Naive thymus-derived CD4-positive, alpha-beta T cell (primary cell): ENCODE measurements around the gene PLOD1. TPM values are rescaled to one million over a fixed set of nuclear protein-coding genes. Genes with fewer than 3 reads are reported as not detected.
A peak's percentile ranks its signal among the peaks of the same experiment; 100 is the strongest.

Experiments used
- ATAC-seq: fragments of 150-1000 bp; cut with Tn5 transposase; 2 replicates; pipeline ENCODE4 v1.10.0; 2021; ENCODE audit warnings: mild to moderate bottlenecking, moderate library complexity
- CTCF ChIA-PET: fragments of 350-600 bp; sonication (Branson Sonifier 250); formaldehyde crosslinking; loops from one replicate; lab custom pipeline; 2021; ENCODE audit warnings: antibody characterized with exemption; lab: Charles Lee
- POLR2A ChIA-PET: fragments of 350-600 bp; sonication (Branson Sonifier 250); formaldehyde crosslinking; loops from one replicate; lab custom pipeline; 2021; ENCODE audit warnings: antibody characterized with exemption, inconsistent platforms; lab: Charles Lee
- DNase-seq, 9 donors: peaks; one replicate each; pipeline versions ENCODE4 v3.0.0 to v3.0.0-alpha.2; 2020 to 2022; ENCODE audit warnings: mixed read lengths in 1 of 9
- H3K27ac ChIP-seq: one replicate; pipeline ENCODE4 v1.7.0; 2013; ENCODE audit warnings: mild to moderate bottlenecking, low read depth, low read length, moderate library complexity
- H3K27me3 ChIP-seq, 2 donors: one replicate each; pipeline ENCODE4 v1.7.0; 2013; ENCODE audit warnings: low read length in 2 of 2, mild to moderate bottlenecking in 2 of 2, moderate library complexity in 2 of 2; ENCODE audit not compliant: control insufficient read depth in 2 of 2, insufficient read depth in 2 of 2
- H3K36me3 ChIP-seq, 3 experiments: 1 replicate in 2 of 3; 2 replicates in 1 of 3; pipeline ENCODE4 v1.7.0; 2013; ENCODE audit warnings: low read length in 3 of 3, mild to moderate bottlenecking in 3 of 3, moderate library complexity in 1 of 3; ENCODE audit not compliant: insufficient read depth in 3 of 3, control insufficient read depth in 2 of 3
- H3K4me1 ChIP-seq, 2 donors: one replicate each; pipeline ENCODE4 v1.7.0; 2013; ENCODE audit warnings: low read length in 2 of 2, mild to moderate bottlenecking in 2 of 2, moderate library complexity in 1 of 2; ENCODE audit not compliant: control insufficient read depth in 2 of 2, insufficient read depth in 2 of 2
- H3K4me3 ChIP-seq: 2 replicates; pipeline ENCODE4 v1.7.0; 2013; ENCODE audit warnings: mild to moderate bottlenecking, low read length
- H3K9me3 ChIP-seq, 3 experiments: 1 replicate in 2 of 3; 2 replicates in 1 of 3; pipeline ENCODE4 v1.7.0; 2013; ENCODE audit warnings: low read length in 3 of 3; ENCODE audit not compliant: control insufficient read depth in 2 of 3
- H3K27ac Mint-ChIP-seq, 9 donors: one replicate each; pipeline ENCODE4 v1.8.0; 2020 to 2022; ENCODE audit warnings: mixed read lengths in 9 of 9, mild to moderate bottlenecking in 8 of 9, moderate library complexity in 5 of 9, inconsistent platforms in 2 of 9
- H3K27me3 Mint-ChIP-seq, 5 donors: one replicate each; pipeline ENCODE4 v1.8.0; 2021 to 2022; ENCODE audit warnings: mixed read lengths in 5 of 5, mild to moderate bottlenecking in 1 of 5
- H3K36me3 Mint-ChIP-seq, 5 donors: one replicate each; pipeline ENCODE4 v1.8.0; 2020 to 2022; ENCODE audit warnings: mixed read lengths in 5 of 5, mild to moderate bottlenecking in 3 of 5, inconsistent platforms in 1 of 5
- H3K4me1 Mint-ChIP-seq, 7 donors: one replicate each; pipeline ENCODE4 v1.8.0; 2020 to 2022; ENCODE audit warnings: mixed read lengths in 7 of 7, mild to moderate bottlenecking in 3 of 7, inconsistent platforms in 1 of 7
- H3K4me3 Mint-ChIP-seq, 10 donors: one replicate each; pipeline ENCODE4 v1.8.0; 2020 to 2022; ENCODE audit warnings: mild to moderate bottlenecking in 10 of 10, mixed read lengths in 10 of 10, moderate library complexity in 6 of 10, inconsistent platforms in 2 of 10
- H3K9me3 Mint-ChIP-seq, 11 donors: one replicate each; pipeline ENCODE4 v1.8.0; 2020 to 2022; ENCODE audit warnings: mixed read lengths in 11 of 11, mild to moderate bottlenecking in 4 of 11, inconsistent platforms in 1 of 11, moderate library complexity in 1 of 11
- intact Hi-C, 2 donors: fragments of 100-400 bp; cut with micrococcal nuclease; formaldehyde crosslinking; loops; one replicate each; pipeline ENCODE4 v1.15.1; 2023
- polyA plus RNA-seq, 2 donors: library from polyadenylated mRNA; unstranded; fragments of 300-500 nt; fragmentation: Illumina TruSeq; gene quantifications; one replicate each; pipeline ENCODE4 v1.2.3, GENCODE V29; 2021
- total RNA-seq, 6 experiments: library from RNA in 5 of 6; stranded (reverse) in 5 of 6; gene quantifications; 1 replicate in 5 of 6; 2 replicates in 1 of 6; pipeline ENCODE4 v1.2.3 and lab custom pipeline; 2021 to 2026

Gene PLOD1
- total and polyA plus RNA-seq, 7 experiments from 2014 or later = 1.8 to 24.2 (median 4.2) TPM

- peaks cover 0 to 24% (median 4%) of the 10 kb centered on the region in 5 donors for H3K36me3 Mint-ChIP-seq
- Histone ChIP-seq H3K27ac (no peak overlapping the region), H3K9me3 (no peaks in the 10 kb centered on the region), H3K27me3 (no peaks in the 10 kb centered on the region), H3K36me3 (peaks cover 3 to 35% (median 6%) of the 10 kb centered on the region in 3 experiments), H3K4me3 (no peak overlapping the region), H3K4me1 (no peaks in the 10 kb centered on the region)
- H3K4me1 Mint-ChIP-seq = peaks cover 0 to 53% (median 8%) of the 10 kb centered on the region in 7 donors
- ATAC-seq = no peak
- intact Hi-C loops = loop anchor here in 1 of 2 donors (10.0 kb wide), 2 partner anchors 180 to 1320 kb away; no protein-coding TSS in a partner anchor
- H3K4me3 Mint-ChIP-seq = peak overlapping the region in 1 of 10 donors; percentile 31
- CTCF ChIA-PET = no interaction called here
- H3K27ac Mint-ChIP-seq = peak overlapping the region in 4 of 9 donors; percentile 25 to 89 (median 46)
- POLR2A ChIA-PET = no interaction called here
- H3K27me3 Mint-ChIP-seq = peaks cover 0 to 3% (median 0%) of the 10 kb centered on the region in 5 donors
- peaks cover 0 to 1% (median 0%) of the 10 kb centered on the region in 11 donors for H3K9me3 Mint-ChIP-seq
- no peak for DNase-seq
Measured at GRCh38 chr1:12015001-12015491, 80.5 kb downstream of the PLOD1 start.

GRCh38 chr1:12015499-12015898, 81.0 kb downstream of the PLOD1 start:
- Histone ChIP-seq H3K27me3 (no peaks in the 10 kb centered on the region), H3K36me3 (peaks cover 3 to 30% (median 6%) of the 10 kb centered on the region in 3 experiments), H3K4me3 (no peak overlapping the region), H3K9me3 (no peaks in the 10 kb centered on the region), H3K27ac (no peak overlapping the region), H3K4me1 (no peaks in the 10 kb centered on the region)
- Mint-ChIP-seq H3K4me1 (peaks cover 0 to 58% (median 11%) of the 10 kb centered on the region in 7 donors), H3K9me3 (peaks cover 0 to 1% (median 0%) of the 10 kb centered on the region in 11 donors), H3K4me3 (no peak overlapping the region), H3K27ac (peak overlapping the region in 1 of 9 donors; percentile 60), H3K27me3 (peaks cover 0 to 3% (median 0%) of the 10 kb centered on the region in 5 donors), H3K36me3 (peaks cover 0 to 20% (median 4%) of the 10 kb centered on the region in 5 donors)
- CTCF ChIA-PET = no interaction called here
- DNase-seq (no peak), ATAC-seq (no peak)
- POLR2A ChIA-PET = no interaction called here
- intact Hi-C loops = loop anchor here in 1 of 2 donors (10.0 kb wide), 2 partner anchors 181 to 1321 kb away; no protein-coding TSS in a partner anchor

- intact Hi-C loops = loop anchor here in 1 of 2 donors (10.0 kb wide), 2 partner anchors 181 to 1321 kb away; no protein-coding TSS in a partner anchor
- H3K9me3 ChIP-seq = no peaks in the 10 kb centered on the region
- no peaks in the 10 kb centered on the region for H3K27me3 ChIP-seq
- CTCF ChIA-PET = interaction anchor here (0.7 kb wide), 1 partner anchor 31 kb away, joined by 4 read pairs; no protein-coding TSS in a partner anchor
- H3K27ac ChIP-seq = no peak overlapping the region
- no peaks in the 10 kb centered on the region for H3K4me1 ChIP-seq
- DNase-seq (no peak), ATAC-seq (no peak)
- Mint-ChIP-seq H3K9me3 (peaks cover 0 to 1% (median 0%) of the 10 kb centered on the region in 11 donors), H3K4me3 (no peak overlapping the region), H3K36me3 (peaks cover 0 to 18% (median 4%) of the 10 kb centered on the region in 5 donors), H3K4me1 (peaks cover 0 to 58% (median 11%) of the 10 kb centered on the region in 7 donors), H3K27me3 (peaks cover 0 to 3% (median 0%) of the 10 kb centered on the region in 5 donors), H3K27ac (peak overlapping the region in 2 of 9 donors; percentile 24 to 25)
- peaks cover 3 to 24% (median 3%) of the 10 kb centered on the region in 3 experiments for H3K36me3 ChIP-seq
- POLR2A ChIA-PET = interaction anchor here (1.3 kb wide), 1 partner anchor 10 kb away, joined by 3 read pairs; no protein-coding TSS in a partner anchor
- H3K4me3 ChIP-seq = no peak overlapping the region
Measured at GRCh38 chr1:12016182-12016581, 81.7 kb downstream of the PLOD1 start.

- ATAC-seq (no peak), DNase-seq (no peak)
- Mint-ChIP-seq H3K9me3 (peaks cover 0 to 3% (median 0%) of the 10 kb centered on the region in 11 donors), H3K27me3 (peaks cover 0 to 3% (median 0%) of the 10 kb centered on the region in 5 donors), H3K4me3 (peak overlapping the region; percentile 82 to 99 (median 92)), H3K4me1 (peaks cover 0 to 35% (median 17%) of the 10 kb centered on the region in 7 donors), H3K27ac (peak overlapping the region in 8 of 9 donors; percentile 43 to 97 (median 89)), H3K36me3 (peaks cover 0 to 14% (median 4%) of the 10 kb centered on the region in 5 donors)
- intact Hi-C loops = loop anchor here (1.0 to 10.0 kb wide), 10 partner anchors 27 to 1325 kb away; partner anchors contain the start of genes MFN2 (in 2 of the 2) and PLOD1 (in 2 of the 2)
- ChIA-PET POLR2A (interaction anchor here (0.6 to 3.3 kb wide), 7 partner anchors 11 to 227 kb away, joined by 3 to 40 read pairs (median 4); partner anchors contain the start of genes CLCN6, MFN2 and MTHFR), CTCF (interaction anchor here (0.6 to 1.7 kb wide), 2 partner anchors 16 to 779 kb away, joined by 4 read pairs; no protein-coding TSS in a partner anchor)
- Histone ChIP-seq H3K27ac (peak overlapping the region; percentile 73), H3K9me3 (no peaks in the 10 kb centered on the region), H3K4me1 (no peaks in the 10 kb centered on the region), H3K36me3 (peaks cover 0 to 30% (median 0%) of the 10 kb centered on the region in 3 experiments), H3K27me3 (no peaks in the 10 kb centered on the region), H3K4me3 (peak overlapping the region; percentile 77)
Measured at GRCh38 chr1:12019858-12020509, 85.5 kb downstream of the PLOD1 start.

- no peak for ATAC-seq
- H3K36me3 Mint-ChIP-seq = peaks cover 2 to 24% (median 11%) of the 10 kb centered on the region in 5 donors
- Histone ChIP-seq H3K4me1 (no peaks in the 10 kb centered on the region), H3K9me3 (no peaks in the 10 kb centered on the region), H3K36me3 (peaks cover 0 to 45% (median 0%) of the 10 kb centered on the region in 3 experiments), H3K27me3 (no peaks in the 10 kb centered on the region), H3K27ac (no peak overlapping the region), H3K4me3 (no peak overlapping the region)
- peaks cover 0 to 26% (median 17%) of the 10 kb centered on the region in 7 donors for H3K4me1 Mint-ChIP-seq
- peaks cover 0 to 3% (median 0%) of the 10 kb centered on the region in 11 donors for H3K9me3 Mint-ChIP-seq
- peaks cover 0 to 3% (median 0%) of the 10 kb centered on the region in 5 donors for H3K27me3 Mint-ChIP-seq
- H3K4me3 Mint-ChIP-seq = peak overlapping the region in 2 of 10 donors; percentile 2 to 3
- no peak for DNase-seq
- ChIA-PET CTCF (no interaction called here), POLR2A (interaction anchor here (1.0 to 1.1 kb wide), 2 partner anchors 112 to 159 kb away, joined by 3 to 4 read pairs; no protein-coding TSS in a partner anchor)
- no peak overlapping the region for H3K27ac Mint-ChIP-seq
- intact Hi-C loops = no loop called here
Measured at GRCh38 chr1:12021616-12022015, 87.1 kb downstream of the PLOD1 start.

GRCh38 chr1:12022036-12022435, 87.5 kb downstream of the PLOD1 start:
- peaks cover 4 to 28% (median 14%) of the 10 kb centered on the region in 5 donors for H3K36me3 Mint-ChIP-seq
- H3K27ac ChIP-seq = no peak overlapping the region
- no peaks in the 10 kb centered on the region for H3K9me3 ChIP-seq
- ChIA-PET POLR2A (interaction anchor here (1.0 kb wide), 1 partner anchor 112 kb away, joined by 4 read pairs; no protein-coding TSS in a partner anchor), CTCF (no interaction called here)
- ATAC-seq (no peak), DNase-seq (no peak)
- H3K36me3 ChIP-seq = peaks cover 0 to 49% (median 0%) of the 10 kb centered on the region in 3 experiments
- H3K27me3 ChIP-seq = no peaks in the 10 kb centered on the region
- H3K27ac Mint-ChIP-seq = no peak overlapping the region
- H3K4me3 ChIP-seq = no peak overlapping the region
- peak overlapping the region in 1 of 10 donors; percentile 3 for H3K4me3 Mint-ChIP-seq
- no peaks in the 10 kb centered on the region for H3K4me1 ChIP-seq
- H3K4me1 Mint-ChIP-seq = peaks cover 0 to 26% (median 17%) of the 10 kb centered on the region in 7 donors
- H3K27me3 Mint-ChIP-seq = peaks cover 0 to 3% (median 0%) of the 10 kb centered on the region in 5 donors
- intact Hi-C loops = no loop called here
- H3K9me3 Mint-ChIP-seq = peaks cover 0 to 3% (median 0%) of the 10 kb centered on the region in 11 donors
